Measurements from ENCODE around the gene KHDC4. TPM values are rescaled to one million over a fixed set of nuclear protein-coding genes. Genes with fewer than 3 reads are reported as not detected.

The KHDC4 gene
- total and polyA plus RNA-seq, 9 of the 15 experiments (the other 6 are each of a cell fraction or from before 2014, with no cell fraction given) = 12.1 to 185 (median 65.6) TPM

GRCh38 chr1:155971910-155972809 lies 37.9 kb upstream of the KHDC4 start:
- WGBS (ENCODE audit: insufficient coverage, low coverage, missing lambda C conversion rate) = 86% methylated on average over 9 of the region's 9 CpGs
- no peak for TF ChIP-seq ZNF436 (CRISPR knock-in tag; IDR thresholded peaks at IDR 0.05)
- TF ChIP-seq FOXK1 (CRISPR knock-in tag; IDR thresholded peaks at IDR 0.05; ENCODE audit: borderline replicate concordance) = no peak
- peak; percentile 77 for TF ChIP-seq RBFOX2 (IDR thresholded peaks at IDR 0.05; ENCODE audit: low read depth, low read length)
- TF ChIP-seq PCBP2 (IDR thresholded peaks at IDR 0.05; ENCODE audit: low read depth, low read length, poor library complexity, severe bottlenecking) = no peak
- peak; percentile 61 for TF ChIP-seq NR2C1 (IDR thresholded peaks at IDR 0.05)
- peak; percentile 33; the same call in 1 of the 2 replicates for TF ChIP-seq NR2C1 (tag; IDR thresholded peaks at IDR 0.05)
- peak; percentile 43 for TF ChIP-seq PRDM10 (IDR thresholded peaks at IDR 0.05; ENCODE audit: partially characterized antibody)
- 0 out of 2 replicates have a peak, but pooled peaks have one; percentile 15 for TF ChIP-seq STAG1 (CRISPR knock-in tag; IDR thresholded peaks at IDR 0.05; ENCODE audit: borderline replicate concordance)
- no peak for TF ChIP-seq ZNF239 (CRISPR knock-in tag; IDR thresholded peaks at IDR 0.05)
- no peak for TF ChIP-seq XRCC3 (IDR thresholded peaks at IDR 0.05)
- TF ChIP-seq CBX1 (IDR thresholded peaks at IDR 0.05; ENCODE audit: low read depth) = no peak
- peak; percentile 70 for TF ChIP-seq POLR2G (IDR thresholded peaks at IDR 0.05; ENCODE audit: low read depth, low read length)
- TF ChIP-seq PHB (CRISPR knock-in tag; IDR thresholded peaks at IDR 0.05) = no peak
- no peak for TF ChIP-seq ZMIZ1 (IDR thresholded peaks at IDR 0.05; ENCODE audit: low read depth in 2 of 2, low read length in 2 of 2)

More at GRCh38 chr1:155971910-155972809, 37.9 kb upstream of the KHDC4 start:
- Histone ChIP-seq H3K4me2 (ENCODE audit: insufficient read depth, low read length) (peak overlapping the region; percentile 20; the same call in 1 of the 2 replicates), H4K20me1 (replicated peaks; ENCODE audit: control insufficient read depth, insufficient read depth, low read length) (peaks cover 14% of the 10 kb centered on the region; the same call in 1 of the 2 replicates), H3K9me1 (ENCODE audit: control insufficient read depth, insufficient read depth, low read length) (peaks cover 5% of the 10 kb centered on the region), H3K36me3 (ENCODE audit: control insufficient read depth, insufficient read depth, low read length) (peaks cover 64% of the 10 kb centered on the region; the same call in 2 of the 3 replicates), H3K4me3 (no peak overlapping the region), H3K27ac (ENCODE audit: extremely low read depth, low read depth, low read length) (peak overlapping the region; percentile 52; the same call in 1 of the 3 replicates), H3K9me3 (replicated peaks; ENCODE audit: control insufficient read depth, insufficient read depth, low read depth, low read length) (no peaks in the 10 kb centered on the region), H3K79me2 (ENCODE audit: control insufficient read depth, insufficient read depth, low read length) (peaks cover 97% of the 10 kb centered on the region), H3K4me1 (replicated peaks in 1 of 2; ENCODE audit: control insufficient read depth in 2 of 2, insufficient read depth in 2 of 2, low read length in 2 of 2) (peaks cover 58 to 62% of the 10 kb centered on the region in 2 experiments), H3K27me3 (ENCODE audit: control insufficient read depth in 2 of 2, insufficient read depth in 2 of 2, low read length in 2 of 2) (no peaks in the 10 kb centered on the region), H2AFZ (ENCODE audit: low read depth, low read length) (no peak overlapping the region), H3K9ac (ENCODE audit: insufficient read depth in 1 of 2, low read depth in 2 of 2, low read length in 2 of 2) (peak overlapping the region; percentile 5 to 84; a peak in 3 of 4 replicates)
- ATAC-seq = no peak
- no TSS peak for BruUV-seq (replicated peaks)
- intact Hi-C loops (cut with micrococcal nuclease) (no loop called here), in situ Hi-C loops (cut with MboI) (no loop called here)
- POLR2A ChIA-PET = interaction anchor here (1.0 to 3.3 kb wide), 6 partner anchors 8 to 33 kb away, joined by 3 to 12 read pairs (median 5); no protein-coding TSS in a partner anchor
- CTCF ChIA-PET (ENCODE audit: low intra/inter-chr PET ratio) = no interaction called here
- DNase-seq (ENCODE audit: extremely low read depth in 1 of 4, low spot score in 3 of 4) = no peak
- FAIRE-seq = no peak

All from K562 (cell line).